GM21786 (cell line): ENCODE results near the gene CCDC78.
A peak's percentile ranks its signal among the peaks of the same experiment; 100 is the strongest.
"Not testable (repeated sequence)": the region's sequence is repeated elsewhere in the genome, so short reads cannot be mapped to it uniquely, and the experiment has no call there.

Experiments used
- ATAC-seq: cut with Tn5 transposase; IDR thresholded peaks from one replicate; pipeline ENCODE4 v1.9.1; 2021; ENCODE audit not compliant: unreplicated experiment

The CCDC78 gene

DNA sequence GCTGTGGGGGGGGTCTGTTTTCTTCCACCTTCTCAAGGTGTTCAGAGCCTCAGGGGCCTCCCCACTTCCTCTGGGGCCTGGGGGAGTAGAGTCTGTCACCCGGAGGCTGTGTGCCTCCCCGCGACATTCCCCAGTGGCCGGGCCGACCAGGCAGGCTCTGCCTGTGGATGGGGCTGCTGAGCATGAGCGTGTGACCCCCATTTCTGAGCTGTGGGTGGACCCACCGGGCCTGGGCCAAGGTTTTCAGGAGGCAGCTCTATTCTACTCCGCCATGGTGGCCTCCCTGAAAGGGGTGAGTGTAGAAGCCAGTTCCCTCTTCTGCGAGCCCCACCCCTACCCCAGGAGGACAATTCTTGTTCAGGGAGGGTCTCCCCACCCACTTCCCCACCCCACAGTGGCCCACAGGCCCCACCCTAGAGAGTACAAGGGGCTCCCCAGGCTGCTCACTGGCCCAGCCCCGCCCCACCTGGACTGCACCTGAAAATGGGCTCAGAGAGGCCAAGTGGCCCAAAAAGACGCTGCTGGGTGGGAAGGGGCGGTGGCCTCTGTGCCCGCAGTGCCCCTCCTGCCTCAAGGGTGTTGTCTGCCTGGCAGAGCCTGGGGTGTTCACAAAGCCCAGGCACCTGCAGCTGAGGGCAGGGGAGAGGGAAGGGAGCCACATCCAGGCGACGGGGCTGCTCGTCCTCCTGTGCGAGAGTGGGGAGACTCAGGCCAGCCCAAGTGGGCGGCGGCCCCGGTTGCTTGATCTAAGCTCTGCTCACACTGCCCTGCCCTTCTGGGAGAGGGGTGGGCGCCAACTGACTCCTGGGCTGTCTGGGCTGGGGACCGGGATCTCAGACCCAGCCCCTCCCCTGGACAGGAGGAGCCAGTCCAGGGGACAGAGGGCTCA is 35.6 kb upstream of the CCDC78 start:
- ATAC-seq = no peak

GRCh38 chr16:760545-761343 is 34.5 kb upstream of the CCDC78 start, which contains the start of gene MSLN:
Gene MSLN, plus strand, starts transcription at chr16:760734. Its CDS starts 1,947 bp downstream, at chr16:762681.
- no peak for ATAC-seq

DNA sequence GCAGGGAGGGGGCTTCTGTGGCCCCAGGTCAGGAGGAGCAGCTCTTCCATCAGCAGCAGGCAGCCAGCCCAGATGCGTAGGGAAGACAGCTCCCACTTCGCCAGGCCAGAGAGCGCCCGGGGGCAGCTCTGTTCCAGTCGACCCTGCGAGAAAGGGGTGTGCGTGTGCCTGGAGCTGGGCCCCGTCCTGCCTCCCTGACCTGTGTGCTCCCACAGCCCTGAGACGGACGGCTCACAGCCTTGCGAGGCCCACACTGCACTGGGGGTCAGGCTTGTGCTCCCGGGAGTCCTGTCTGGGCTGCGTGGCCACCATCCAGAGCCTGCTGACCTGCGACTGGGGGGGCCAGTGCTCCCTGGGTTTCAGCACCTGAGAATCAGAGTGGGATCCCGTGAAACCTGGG is 33.8 kb upstream of the CCDC78 start:
- no peak for ATAC-seq

GRCh38 chr16:759110-759910 is 33.1 kb upstream of the CCDC78 start:
- no peak for ATAC-seq

GRCh38 chr16:756428-756827 is 30.2 kb upstream of the CCDC78 start:
- ATAC-seq = no peak

DNA sequence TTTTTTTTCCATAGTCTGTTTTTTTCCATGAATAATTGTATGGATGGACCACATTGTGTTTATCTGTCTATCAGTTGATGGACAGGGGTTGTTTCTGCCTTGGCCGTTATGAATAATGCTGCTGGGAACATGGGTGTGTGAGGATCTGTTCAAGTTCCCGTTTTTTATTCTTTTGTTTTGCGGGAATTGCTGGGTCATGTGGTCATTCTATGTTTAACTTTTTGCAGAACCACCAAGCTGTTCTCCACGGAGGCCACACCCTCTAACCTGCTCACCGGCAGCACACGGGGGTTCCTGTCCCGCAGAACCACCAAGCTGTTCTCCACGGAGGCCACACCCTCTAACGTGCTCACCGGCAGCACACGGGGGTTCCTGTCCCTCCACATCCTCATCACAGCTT is 28.4 kb upstream of the CCDC78 start:
- ATAC-seq = no peak

GRCh38 chr16:754121-754607 is 27.9 kb upstream of the CCDC78 start:
- not testable (repeated sequence) for ATAC-seq

GRCh38 chr16:752007-752312 is 25.7 kb upstream of the CCDC78 start:
- ATAC-seq = no peak

DNA sequence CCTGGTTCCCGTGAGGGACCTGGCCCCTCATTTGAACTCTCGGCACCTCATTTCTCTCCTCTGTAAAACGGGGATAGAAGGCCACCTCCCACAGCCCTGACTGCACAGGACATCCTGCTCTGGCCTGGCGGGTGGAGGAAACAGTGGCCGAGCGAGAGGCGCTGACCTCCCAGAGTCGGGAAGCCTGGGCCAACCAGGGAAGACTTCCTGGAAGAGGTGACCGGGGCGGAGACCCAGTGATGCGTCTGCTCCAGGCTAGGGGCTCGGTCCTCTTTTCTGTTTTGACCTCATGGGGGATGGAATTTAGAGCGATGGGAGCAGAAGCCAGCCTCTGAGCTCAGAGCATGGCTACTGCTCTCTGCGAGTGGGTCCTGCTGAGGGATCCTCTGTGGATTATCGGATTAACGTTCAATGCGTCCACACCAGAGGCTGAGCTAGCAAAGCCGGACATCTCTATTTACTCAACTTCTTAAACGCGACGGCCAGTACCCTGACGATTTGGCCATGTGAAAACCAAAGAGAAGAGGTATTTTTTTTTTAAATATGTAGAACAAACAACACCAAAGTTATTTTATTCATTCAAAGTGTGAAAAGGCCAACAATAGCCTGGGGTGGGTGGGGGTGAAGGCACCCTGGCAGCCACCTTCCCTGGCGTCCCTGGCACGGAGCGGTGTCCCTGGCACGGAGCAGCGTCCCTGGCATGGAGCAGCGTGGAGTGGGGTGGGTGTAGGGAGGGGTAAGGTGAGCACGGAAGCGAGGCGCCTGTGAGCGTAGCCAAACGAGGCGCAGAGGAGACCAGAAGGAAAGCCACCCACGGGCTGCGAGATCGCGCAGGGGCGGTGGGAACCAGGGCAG is 25.1 kb upstream of the CCDC78 start:
- ATAC-seq = no peak

- ATAC-seq = no peak
These were observed 24.2 kb upstream of the CCDC78 start for GRCh38 chr16:750485-750884.

DNA sequence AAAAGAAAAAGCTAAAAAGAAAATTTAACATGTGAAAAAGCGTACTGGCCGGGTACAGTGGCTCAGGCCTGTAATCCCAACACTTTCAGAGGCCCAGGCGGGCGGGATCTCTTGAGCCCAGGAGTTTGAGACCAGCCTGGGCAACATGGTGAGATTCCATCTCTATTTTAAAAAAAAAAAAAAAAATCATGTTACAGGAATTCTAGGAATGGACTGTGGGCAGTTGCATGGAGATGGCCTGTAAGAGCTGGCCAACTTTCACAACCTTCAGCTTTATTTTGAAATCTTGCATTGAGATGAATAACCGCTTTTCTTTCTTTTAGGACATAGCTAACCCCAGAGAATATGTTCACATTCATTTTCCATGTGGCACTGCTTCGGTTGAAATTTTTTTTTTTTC is 22.8 kb upstream of the CCDC78 start:
- no peak for ATAC-seq

DNA sequence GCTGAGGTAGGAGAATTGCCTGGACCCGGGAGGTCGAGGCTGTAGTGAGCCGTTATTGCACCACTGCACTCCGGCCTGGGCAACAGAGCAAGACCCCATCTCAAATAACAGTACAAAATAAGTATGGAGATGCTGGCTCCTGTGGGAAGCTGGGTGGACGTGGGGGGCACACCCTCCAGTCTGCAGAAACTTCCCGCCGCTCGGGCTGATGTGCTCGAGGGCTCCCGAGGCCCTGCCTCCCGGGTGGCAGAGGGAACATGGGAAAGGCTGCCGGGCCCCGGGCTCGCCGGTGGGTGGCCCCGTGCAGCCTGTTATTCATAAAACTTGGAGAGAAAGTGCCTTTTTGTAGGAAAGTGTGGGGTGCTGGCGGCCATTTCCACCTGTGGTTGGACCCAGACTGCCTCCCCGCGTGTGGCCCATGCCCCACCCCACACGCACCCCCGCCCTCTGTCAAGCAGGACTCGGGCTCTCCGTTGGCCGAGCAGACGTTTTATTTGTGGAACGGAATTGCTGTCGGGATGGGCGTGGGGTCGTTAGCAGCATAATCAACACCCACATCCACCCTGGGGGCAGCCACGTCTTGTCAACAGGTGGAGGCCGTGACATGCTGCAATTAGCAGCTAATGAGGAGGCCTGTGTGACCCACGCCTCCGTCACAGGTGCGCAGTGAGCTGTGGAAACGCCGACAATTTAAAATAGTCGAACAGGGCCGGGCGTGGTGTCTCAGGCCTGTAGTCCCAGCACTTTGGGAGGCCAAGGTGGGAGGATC is 21.9 kb upstream of the CCDC78 start:
- no peak for ATAC-seq

DNA sequence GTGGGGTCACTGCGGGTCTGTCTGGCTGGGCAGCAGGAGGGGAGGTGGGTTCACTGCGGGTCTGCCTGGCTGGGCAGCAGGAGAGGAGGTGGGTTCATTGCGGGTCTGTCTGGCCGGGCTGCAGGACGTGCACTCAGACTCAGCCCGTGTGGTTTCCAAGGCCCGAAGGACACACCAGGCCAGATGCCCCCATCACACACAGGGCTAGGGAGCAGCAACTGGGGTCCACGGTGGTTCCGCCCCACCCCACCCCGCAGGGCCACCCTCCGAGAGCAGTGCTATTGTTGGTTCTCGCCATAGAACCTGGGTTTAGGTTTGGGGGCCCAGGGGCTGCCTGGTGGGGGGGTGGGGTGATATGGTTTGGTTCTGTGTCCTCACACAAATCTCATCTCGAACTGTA is 20.4 kb upstream of the CCDC78 start:
- no peak for ATAC-seq

- no peak for ATAC-seq
These were observed 19.5 kb upstream of the CCDC78 start for GRCh38 chr16:745739-746138.

GRCh38 chr16:743794-744500 is 17.7 kb upstream of the CCDC78 start:
- ATAC-seq = no peak

- not testable (repeated sequence) for ATAC-seq
These were observed 16.7 kb upstream of the CCDC78 start for GRCh38 chr16:742894-743293.

GRCh38 chr16:741986-742629 is 15.9 kb upstream of the CCDC78 start:
- no peak for ATAC-seq

DNA sequence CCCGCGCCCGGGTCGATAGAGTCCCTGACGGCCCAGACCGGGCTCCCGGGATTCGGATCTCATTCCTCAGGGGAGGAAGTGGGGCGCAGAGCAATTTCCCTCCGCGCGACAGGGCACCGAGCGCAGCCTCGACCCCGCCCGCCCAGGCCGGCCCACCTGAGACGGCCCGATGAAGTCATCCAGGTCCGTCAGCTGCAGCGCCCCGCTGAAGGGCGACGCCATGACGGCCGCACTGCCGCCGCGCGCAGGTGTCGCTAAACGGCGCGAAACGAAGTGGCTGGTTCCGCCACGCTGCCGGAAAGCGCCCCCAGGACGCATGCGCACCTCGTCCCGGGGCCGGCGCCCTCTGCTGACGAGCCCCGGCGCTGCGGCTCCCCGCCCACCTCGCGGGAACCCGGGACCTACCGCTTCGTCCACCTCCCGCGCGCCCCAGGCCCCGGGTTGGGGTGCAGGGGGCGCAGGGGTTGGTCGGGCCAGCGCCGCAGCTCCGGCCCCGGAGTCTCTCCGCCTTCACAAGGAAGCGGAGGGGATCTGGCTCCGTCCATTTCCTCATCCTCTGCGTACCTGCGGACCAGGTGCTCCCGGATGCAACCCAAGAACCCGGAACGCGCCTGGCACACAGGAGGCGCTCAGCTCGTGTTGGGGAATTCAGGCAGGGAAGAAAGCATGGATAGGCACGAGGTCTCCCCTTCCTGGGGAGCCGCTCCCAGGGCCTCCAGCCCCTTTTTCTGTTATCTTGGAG is 14.7 kb upstream of the CCDC78 start, which contains the start of gene CIAO3:
CIAO3 (minus strand) TSS at position 234 of the 742 bp plus-strand sequence; CDS start at position 222, 12 bp downstream.
- peak; percentile 54 for ATAC-seq
